Measurements from ENCODE around the gene SEPTIN8.
A peak's percentile ranks its signal among the peaks of the same experiment; 100 is the strongest.

- TF ChIP-seq POLR2A (IDR thresholded peaks at IDR 0.05; ENCODE audit: control extremely low read depth in 1 of 2, low read depth in 2 of 2, low read length in 2 of 2) (no peak), CTCF (IDR thresholded peaks at IDR 0.05; ENCODE audit: control extremely low read depth in 1 of 3, insufficient read depth in 1 of 3, low read depth in 1 of 3, low read length in 3 of 3) (peak in 2 of 3 experiments; percentile 93 to 94; a peak in 3 of 4 replicates), MAFK (IDR thresholded peaks at IDR 0.05; ENCODE audit: low read depth, low read length) (no peak), EP300 (IDR thresholded peaks at IDR 0.05; ENCODE audit: borderline replicate concordance in 1 of 2, low read depth in 2 of 2, low read length in 2 of 2) (no peak), HDAC2 (IDR thresholded peaks at IDR 0.05; ENCODE audit: borderline replicate concordance in 1 of 2, low read depth in 2 of 2, low read length in 2 of 2) (0 out of 4 replicates have a peak, but pooled peaks of 1 of the 2 experiments have one; percentile 24), JUND (IDR thresholded peaks at IDR 0.05; ENCODE audit: low read length) (no peak)
Measured at GRCh38 chr5:132820162-132820754, 43.2 kb upstream of the SEPTIN8 start.

Measured in H1 (cell line).